NCI-H446 treated with DMSO at 0.1 percent for 48 hours (cell line): ENCODE data around the gene LRRN4CL.

ENCODE experiments used
- DNase-seq: peaks from one replicate; lab custom pipeline; 2025; lab: John Stamatoyannopoulos, UW

LRRN4CL gene

GRCh38 chr11:62646825-62647608 lies 42.3 kb downstream of the LRRN4CL start:
- no peak for DNase-seq

GRCh38 chr11:62645946-62646824 lies 43.1 kb downstream of the LRRN4CL start, which contains the start of gene GANAB:
Gene GANAB (minus strand): TSS chr11:62646613. CDS start chr11:62646599, 14 bp downstream.
- peak; percentile 94 for DNase-seq

- DNase-seq: no peak
Observed at GRCh38 chr11:62645671-62645945, 43.7 kb downstream of the LRRN4CL start.

- no peak for DNase-seq
Observed at GRCh38 chr11:62644220-62644619, 45.1 kb downstream of the LRRN4CL start.
